HFF-Myc (cell line): ENCODE results near the gene BIN1.

Source experiments
- DNase-seq: peaks from one replicate; pipeline ENCODE4 v3.0.0-alpha.2; 2011; ENCODE audit warnings: low read depth; ENCODE audit errors: extremely low read depth
- H3K4me3 ChIP-seq: replicated peaks from 2 replicates; pipeline ENCODE4 v1.5.1; 2011; ENCODE audit warnings: low read depth, mild to moderate bottlenecking, control low read depth, low read length
- CTCF ChIP-seq: IDR thresholded peaks from 2 replicates; pipeline ENCODE4 v1.5.1; 2012; ENCODE audit warnings: mild to moderate bottlenecking, low read depth, low read length, control low read depth; ENCODE audit errors: missing control alignments

BIN1 gene

DNA sequence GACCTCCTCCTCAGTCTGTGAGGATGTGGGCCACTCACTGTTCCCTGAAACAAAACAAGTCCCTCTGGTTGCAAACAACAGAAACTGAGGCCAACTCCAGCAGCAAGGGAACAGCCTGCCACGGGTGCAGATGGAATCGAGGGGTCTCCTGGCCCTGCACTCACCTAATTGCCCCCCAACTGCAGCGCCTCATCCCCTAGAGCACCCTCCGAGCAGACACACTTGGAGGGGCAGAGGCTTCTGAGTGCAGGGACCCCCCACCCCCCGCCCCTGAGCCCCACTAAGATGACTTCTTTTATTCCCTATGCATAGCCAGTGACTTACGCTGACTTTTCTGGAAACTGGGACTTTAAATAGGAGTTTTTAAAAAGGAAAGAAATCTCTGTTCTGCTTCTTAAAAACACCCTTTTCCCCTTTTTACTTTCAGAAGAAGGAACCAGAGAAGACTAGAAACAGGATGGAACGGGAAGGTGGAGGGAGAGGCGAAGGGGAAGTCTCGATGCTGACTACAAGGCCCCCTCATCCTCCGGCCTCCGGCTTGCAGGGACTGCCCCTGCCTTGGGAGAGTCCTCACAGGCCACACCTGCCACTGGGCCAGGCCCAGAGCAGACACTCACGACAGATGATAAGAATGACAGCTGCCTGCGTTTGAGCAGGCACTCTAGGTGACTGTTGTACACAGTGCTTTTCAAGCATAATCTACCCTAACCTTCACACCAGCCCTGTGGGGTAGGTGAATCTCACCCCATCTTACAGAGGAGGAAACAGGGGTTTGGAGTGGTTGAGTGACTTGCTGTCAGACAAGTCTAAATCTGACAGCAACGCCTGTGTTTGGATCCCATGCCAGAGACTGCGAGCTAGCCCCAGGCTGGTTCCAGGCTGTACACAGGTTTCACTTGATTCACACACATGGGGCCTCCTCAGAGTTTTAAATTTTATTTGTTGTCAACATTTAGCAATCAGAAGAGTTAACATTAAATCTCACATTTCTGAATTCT is 28.2 kb upstream of the BIN1 start:
- TF ChIP-seq CTCF, result no peak
- no peak for DNase-seq
- no peak overlapping the region for H3K4me3 ChIP-seq

DNA sequence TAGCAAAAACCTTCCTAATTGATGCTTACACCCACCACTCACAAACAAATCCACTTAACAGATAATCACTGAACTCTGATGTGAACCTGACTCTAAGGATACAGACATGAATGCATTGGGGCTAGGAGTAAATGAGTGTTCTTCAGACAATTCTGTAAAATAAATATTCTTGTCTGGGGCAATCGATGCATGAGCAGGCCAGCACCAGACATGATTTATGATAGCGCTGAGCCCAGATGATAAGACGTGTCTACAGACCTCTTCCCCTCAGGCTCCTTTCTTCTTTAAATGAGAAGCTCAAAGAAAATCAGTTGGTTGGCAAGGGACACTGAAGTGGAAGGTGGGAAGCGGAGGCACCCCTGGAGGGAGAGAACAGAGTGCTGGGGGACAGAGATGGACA is 27.3 kb upstream of the BIN1 start:
- H3K4me3 ChIP-seq, result no peak overlapping the region
- DNase-seq, result no peak

GRCh38 chr2:127133793-127134192 is 26.8 kb upstream of the BIN1 start:
- no peak for TF ChIP-seq CTCF
- H3K4me3 ChIP-seq, result no peak overlapping the region

More for the DNA sequence above, 27.3 kb upstream of the BIN1 start:
- TF ChIP-seq CTCF, result no peak

DNA sequence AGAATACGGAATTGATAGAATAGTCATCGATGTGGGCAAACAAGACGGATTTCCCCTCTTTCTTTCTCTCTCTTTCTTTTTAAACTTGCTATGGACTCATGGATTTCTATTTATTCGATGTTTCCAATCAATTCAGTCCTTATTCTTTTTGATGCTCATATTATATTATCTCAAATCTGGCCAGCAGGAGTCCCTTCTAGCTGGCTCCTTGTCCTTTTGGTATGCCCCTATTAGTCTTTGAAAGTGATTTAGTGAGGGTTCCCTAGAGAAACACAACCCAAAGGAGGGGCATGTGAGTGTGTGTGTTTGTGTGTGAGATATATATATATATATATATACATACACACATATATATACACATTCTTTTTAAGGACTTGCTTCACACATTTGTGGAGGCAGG is 23.5 kb upstream of the BIN1 start:
- TF ChIP-seq CTCF, result no peak
- DNase-seq, result no peak
- no peak overlapping the region for H3K4me3 ChIP-seq

More at GRCh38 chr2:127133793-127134192, 26.8 kb upstream of the BIN1 start:
- DNase-seq, result no peak

DNA sequence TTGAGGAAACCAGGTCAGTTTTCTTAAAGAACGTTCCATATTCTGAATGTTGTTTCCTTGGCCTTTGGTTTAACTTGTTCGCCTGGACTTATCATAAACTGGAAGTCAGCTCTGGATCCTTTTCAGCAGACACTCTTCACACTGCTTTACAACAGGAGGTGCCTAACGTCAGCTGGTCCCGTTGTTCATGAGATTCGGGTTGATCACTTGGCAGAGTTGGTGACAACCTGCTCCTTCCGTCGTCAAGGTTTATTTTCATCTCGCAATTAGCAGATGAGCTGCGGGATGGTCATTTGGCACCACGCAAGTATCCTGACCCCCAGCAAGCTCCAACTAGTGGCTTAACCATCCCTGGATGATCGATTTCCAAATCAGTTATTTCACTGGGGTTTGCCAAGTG is 23.0 kb upstream of the BIN1 start:
- H3K4me3 ChIP-seq, result no peak overlapping the region
- DNase-seq, result no peak
- no peak for TF ChIP-seq CTCF

DNA sequence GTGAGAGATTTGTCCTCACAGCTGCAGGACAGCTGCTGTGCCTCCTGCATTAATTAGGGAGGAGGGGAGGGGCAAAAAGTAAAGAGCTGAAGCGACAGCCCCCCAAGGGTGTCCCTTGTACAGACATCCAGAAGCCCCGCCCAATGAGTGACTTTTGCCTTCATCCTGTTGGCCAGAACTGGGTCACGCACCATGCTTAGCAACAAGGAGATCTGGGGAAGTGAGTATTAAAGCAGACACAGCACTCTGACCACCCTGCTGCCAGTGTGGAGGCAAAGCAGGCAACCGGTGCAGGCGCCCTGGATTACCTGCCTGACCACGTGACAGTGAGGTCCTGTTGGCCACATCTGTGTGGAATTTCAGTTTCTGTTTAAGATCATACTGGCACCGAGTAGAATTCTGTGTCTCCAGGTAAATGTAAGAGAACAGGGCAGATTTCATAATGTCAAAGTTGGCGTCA is 21.5 kb upstream of the BIN1 start:
- H3K4me3 ChIP-seq, result no peak overlapping the region
- DNase-seq, result no peak
- no peak for TF ChIP-seq CTCF
